ENCODE data around the gene CHD5.
A peak's percentile ranks its signal among the peaks of the same experiment; 100 is the strongest.

CHD5 gene

DNA sequence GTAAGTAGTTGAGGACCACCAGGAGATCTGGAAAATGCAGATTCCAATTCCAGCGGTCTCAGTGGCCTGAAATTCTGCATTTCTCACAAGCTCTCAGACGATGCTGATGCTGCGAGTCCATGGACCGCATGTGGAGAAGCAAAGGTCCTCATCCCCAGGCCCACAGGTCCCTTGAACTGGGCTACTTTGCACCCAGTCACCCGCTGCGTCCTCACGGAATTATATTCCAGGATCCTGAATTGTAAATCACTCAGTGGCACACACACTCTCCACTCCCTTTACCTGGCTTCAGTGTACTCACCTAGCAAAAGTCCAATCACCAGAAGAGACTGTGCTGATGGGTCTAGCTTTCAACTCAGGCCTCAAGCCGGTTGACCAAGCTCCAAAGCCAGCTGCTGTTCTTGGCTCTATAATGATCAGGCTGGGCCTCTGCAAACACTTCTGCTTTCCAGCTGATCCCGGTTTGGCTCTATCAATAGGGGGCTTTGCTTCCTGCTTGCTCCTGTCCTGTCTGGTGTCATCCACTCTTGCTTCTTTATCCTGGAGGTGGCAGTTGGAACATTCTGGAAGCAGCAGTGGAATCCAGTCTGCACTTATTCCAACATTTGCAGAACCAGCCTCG, 20.2 kb upstream of the CHD5 start:
- no peak for DNase-seq

DNA sequence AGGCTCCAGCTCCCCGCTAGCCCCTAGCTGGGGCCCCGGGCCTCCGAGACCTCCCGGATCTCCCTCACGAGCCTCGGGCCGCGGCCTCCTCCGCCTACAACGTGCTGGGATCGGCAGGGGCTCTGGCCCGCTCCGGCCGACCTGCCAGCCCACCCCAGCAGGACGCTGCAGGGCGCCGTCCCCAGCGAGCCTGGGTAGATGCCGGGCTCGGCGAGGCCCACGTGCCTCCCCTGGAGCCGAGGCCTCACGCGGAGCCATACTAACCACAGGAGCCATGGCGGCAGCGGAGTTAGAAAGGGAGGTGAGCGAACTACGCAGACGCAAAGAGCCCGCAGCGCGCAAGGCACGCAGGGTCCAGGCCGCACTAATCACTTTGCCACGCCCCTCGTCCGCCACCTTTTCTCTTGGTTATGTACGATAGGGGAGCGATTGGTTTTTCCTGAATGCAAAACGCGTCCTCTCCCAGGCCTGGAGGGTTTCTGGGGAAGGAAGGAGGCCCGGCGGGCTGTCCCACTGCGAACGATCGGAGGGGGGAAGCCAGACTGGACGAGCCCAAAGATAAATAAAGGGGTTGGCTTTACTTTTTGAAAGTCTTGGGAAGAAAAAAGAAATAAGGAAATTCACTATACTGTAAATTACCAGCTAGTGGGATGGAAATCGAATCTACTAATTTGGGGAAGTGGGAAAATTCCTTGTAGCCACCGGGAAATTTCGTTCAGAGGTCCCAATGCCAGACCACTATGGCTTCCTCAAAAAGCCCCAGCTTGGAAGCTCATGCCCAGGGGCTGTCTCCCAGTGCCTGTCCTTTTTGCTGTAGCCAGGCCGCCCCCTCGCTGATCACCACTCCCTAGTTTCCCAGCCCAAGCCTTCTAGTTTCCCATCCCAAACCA, 19.4 kb upstream of the CHD5 start, which contains the start of gene RPL22:
Gene RPL22 (minus strand): TSS at position 298 of the 890 bp plus-strand sequence. CDS start 22 bp downstream, at position 276.
- DNase-seq, result peak; percentile 97

DNA sequence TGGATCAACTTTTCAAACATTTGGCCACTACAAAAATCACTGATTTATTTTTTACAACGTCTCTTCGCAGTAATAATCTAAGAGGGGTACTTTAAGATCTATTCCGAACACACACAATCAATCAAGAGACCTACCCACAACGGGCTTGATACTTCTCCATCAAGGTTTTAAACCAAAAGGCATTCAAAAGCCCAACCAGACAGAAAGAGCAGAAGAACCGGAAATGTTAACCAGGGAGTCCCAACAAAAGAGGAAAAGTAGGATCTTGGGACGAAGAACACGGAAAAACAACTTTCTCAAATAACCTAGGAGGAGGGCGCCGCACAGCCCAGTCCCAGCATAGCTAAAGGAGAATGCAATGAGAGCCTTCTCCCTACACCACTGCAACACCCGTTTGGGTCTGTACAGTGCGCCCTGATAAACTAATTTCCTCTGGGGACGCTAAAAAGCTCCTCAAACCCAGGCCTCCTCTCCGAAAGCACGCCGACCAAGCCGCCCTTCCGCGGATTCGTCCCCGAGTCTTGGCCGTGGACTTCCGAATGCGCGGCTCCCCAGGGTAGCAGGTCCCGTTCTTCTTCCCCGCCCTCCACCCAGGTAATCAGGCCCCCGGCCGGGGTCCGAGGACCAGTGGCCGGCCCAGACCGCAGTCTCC, 18.7 kb upstream of the CHD5 start:
- peak in 1 of 2 donors; percentile 28 for DNase-seq

DNA sequence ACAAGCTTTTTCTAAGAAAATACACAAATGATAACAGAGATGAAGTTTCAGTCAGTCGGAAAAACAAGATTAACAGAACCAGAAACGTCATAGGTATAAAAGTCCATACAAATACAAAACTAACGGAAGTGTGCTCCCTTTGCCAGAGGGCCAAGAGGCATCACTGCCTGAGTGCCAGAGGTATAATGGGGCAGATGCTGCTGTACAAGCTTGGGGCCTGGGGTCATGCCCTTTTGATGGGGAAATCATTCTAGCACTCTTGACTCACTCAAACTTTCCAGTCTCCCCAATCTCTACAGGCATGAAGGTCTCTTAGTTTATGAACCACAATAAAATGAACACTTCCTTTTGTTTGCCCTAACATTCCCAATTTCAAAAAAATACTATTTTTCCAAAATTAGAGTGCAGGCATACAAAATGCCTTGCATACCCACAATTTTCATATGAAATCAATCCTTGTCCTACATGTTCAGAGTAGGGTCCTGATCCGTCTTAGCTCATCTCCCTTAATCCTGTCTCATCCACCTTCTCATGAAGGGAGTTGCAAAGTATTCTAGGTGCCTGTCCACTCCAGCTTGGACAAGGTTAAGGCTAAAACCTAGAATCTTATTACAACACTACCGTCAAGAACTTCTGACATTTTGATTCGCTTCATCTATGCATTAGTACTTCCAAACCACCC, 17.8 kb upstream of the CHD5 start:
- DNase-seq, result no peak

DNA sequence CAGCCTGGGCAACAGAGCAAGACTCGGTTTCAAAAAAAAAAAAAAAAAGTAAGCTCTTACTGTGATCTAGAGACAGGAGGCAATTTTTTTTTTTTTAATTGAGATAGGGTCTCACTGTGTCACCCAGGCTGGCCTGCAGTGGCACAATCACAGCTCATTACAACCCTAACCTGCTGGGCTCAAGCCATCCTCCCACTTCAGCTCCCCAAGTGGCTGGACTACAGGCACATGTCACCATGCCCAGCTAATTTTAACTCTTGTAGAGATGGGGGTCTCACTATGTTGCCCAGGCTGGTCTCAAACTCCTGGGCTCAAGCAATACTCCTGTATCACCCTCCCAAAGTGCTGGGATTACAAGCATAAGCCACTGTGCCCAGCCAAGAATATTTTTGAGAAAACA, 11.8 kb upstream of the CHD5 start:
- no peak for DNase-seq

DNA sequence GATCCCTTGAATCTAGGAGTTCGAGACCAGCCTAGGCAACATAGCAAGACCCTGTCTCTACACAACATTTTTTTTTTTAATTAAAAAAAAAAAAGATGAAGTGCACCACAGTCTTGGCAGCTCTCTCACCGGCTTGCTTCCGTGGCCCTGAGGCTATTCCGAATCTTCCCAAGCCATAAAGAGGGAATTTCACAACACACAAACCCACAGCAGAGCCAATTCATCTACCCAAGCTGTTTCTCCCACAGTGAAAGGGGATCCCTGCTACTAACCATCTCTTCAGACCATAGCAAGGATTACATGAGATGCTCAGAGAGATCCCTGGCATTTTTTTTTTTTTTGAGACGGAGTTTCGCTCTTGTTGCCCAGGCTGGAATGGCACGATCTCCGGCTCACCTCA, 8.3 kb upstream of the CHD5 start:
- DNase-seq, result no peak

DNA sequence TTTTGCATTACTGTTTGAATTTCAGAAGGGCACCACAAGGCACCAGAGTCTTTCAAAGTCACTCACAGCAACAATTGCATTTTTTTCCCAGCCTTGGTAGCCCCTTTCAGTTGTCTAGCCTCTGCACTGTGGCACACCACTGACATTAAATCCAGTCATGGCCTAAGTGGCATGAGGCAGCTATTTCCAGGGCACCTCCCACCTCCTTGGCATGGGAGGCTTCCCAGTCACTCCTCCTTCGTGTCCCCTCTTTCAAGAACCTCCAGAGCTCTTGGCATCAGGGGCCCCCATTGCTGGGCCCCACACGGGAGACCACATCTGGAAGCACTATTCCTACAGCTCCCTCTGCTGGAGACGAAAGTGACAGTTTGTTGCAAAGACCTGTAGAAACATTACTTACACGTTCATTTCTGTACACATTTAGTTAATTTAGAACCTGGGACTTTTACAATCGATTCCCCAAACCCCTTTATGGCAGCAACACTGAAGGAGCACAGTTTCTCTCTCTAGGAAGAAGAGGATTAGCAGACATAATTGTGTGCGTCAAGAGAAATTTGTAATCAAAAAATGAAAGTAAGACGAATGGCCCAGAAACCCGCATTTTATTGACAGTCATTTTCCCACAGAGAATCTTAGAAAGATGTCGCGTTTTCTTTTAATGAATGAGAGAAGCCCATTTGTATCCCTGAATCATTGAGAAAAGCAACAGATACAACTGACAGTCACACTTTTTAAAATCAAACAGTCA, 5.7 kb upstream of the CHD5 start:
- DNase-seq, result no peak

DNA sequence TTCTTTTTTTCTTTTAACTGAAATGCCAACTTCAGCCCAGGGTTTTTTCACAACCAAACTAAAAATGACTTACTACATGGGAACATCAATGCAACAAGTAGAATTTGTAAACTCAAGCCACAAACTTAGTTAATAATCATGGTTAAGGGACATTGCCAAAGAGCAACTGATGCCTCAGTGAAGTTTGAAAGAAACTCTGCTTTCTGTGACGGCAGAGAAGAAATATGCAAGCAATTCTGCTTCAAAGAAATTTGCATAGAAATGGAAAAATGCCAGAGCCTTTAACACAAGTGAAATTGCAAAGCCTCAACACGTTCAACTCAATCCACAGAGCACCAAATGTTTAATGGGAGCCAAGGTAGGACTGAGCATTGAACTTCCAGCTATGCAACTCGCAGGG, 5.0 kb upstream of the CHD5 start:
- no peak for DNase-seq

DNA sequence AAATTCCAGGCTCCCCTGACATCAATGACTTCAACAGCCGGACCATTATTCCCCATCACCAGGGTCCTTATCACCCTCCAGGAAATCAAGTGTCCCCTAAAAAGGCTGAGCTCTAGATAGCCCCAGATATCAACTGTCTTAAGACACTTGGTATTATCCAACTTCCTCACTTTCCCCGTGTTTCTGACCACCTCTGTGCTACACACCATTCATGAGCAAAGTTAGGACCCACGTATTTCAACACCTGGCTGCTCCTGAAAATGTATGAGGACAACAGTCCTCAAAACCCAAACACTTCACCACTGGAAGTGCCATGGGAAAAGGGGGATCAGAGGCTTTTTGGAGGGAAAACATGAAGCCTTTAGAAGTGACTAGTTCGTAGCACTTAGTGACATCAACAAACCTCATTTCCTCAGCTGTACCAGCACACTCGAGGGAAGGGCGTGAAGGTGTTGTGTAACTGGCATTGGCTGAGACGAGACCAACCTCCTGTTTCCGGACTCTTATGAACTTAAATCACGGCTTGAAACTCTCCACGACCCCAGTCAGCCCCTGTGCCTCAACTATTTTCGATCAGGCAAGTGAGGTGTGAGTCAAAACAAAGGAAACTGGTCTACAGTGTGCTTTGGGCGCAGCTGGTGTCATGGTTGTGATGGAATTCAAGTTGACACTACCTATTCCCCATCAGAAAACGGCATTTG, 4.1 kb upstream of the CHD5 start:
- DNase-seq, result no peak

DNA sequence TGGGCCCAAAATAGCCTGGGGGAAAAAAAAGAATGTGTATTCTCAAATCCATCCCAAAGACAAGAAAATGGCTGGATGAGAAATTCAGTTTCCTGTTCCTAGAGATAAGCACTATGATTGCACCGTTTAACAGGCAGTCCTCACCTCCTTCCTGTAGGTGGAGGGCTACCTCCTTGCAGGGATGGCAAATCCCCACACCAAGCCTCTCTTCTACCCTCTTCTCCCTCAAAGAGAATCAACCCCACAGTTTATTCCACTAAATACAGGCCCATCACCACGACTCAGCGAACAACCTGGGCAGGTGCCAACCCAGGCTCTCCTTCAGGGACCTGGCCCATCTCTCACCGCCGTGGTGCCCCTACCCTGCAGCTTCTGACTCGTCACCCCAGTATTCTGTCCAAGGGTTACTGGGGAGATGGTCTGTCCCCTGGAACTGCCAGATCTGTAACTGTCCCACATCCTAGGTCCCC, 3.4 kb upstream of the CHD5 start:
- DNase-seq, result no peak

DNA sequence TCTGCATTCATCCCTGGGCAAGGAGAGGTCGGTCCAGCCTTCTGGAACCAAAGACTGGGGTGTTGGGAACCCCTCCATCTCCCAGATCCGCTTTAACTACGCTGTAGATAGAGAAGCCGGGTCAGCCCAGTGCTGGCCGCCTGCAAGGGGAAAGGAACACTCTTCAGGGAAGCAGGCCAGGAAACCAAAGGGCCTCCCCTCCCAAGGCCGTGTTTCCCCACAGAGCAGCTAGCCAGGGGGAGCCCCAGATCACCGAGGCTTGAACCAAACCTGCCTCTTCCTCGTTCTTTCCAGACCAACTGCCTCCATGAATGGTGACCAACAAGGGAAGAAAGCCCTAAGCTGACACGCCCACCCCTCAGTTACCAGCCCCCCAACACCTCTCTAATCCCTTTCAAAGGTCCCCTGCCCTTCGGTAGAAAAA, 1.2 kb upstream of the CHD5 start:
- DNase-seq, result no peak

DNA sequence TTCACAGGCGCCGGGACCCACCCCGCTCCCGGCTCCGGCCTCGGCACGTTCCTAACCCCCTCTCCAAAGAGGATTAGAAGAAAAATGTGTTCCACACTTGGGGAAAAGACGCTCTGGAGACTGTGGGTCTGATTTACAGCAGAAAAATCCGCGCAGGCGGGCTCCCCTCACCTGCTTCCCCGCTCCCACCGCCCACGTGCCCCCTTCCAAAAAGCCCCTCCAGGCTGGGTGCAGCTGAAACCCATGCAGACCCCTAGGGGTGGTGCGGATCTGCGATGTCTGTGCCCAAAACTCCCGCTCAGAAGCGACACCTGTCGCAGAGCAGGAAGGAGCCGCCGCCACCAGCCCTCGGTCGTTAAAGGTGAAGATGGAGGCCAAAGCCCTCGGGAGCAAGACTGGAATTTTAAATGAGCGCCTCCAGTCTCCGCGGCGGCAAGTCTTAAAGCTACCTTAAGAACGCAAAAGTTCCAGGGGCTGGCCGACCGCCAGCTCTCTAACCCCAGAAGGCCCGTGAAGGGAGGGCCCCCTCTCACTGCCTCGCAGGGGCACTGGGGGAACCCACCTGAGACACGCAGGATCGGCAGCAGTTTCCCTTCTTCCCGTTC, 688 bp upstream of the CHD5 start:
- no peak for DNase-seq

DNA sequence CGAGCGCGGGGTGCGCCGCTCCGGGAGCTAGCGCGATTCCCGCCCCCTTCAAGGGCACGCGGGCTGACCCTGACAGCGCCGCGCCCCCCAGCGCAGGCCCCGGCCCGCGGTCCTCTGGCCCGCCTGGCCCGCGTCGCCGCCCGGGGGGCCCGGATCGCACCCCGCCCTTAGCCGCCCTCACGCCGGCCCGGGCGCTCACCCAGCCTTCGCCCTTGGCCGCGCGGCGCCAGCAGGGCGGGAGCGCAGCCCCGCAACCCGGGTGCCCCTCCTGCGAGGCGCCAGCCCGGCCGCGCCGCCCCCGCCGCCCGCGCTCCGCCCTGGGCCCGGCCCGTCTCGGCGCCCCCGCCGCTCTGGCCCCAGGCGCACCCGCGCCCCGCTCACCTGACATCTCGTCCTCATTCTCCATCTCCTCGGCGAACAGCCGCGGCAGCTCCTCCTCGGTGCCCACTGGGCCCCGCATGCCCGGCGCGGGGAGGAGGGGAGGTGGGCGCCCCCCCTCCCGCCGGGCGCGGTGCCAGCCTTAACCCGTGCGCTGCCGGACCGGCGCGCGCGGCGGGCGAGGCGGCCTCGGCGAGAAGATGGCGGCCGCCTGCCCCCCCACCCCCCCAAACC, 451 bp downstream of the CHD5 start:
- DNase-seq, result no peak

DNA sequence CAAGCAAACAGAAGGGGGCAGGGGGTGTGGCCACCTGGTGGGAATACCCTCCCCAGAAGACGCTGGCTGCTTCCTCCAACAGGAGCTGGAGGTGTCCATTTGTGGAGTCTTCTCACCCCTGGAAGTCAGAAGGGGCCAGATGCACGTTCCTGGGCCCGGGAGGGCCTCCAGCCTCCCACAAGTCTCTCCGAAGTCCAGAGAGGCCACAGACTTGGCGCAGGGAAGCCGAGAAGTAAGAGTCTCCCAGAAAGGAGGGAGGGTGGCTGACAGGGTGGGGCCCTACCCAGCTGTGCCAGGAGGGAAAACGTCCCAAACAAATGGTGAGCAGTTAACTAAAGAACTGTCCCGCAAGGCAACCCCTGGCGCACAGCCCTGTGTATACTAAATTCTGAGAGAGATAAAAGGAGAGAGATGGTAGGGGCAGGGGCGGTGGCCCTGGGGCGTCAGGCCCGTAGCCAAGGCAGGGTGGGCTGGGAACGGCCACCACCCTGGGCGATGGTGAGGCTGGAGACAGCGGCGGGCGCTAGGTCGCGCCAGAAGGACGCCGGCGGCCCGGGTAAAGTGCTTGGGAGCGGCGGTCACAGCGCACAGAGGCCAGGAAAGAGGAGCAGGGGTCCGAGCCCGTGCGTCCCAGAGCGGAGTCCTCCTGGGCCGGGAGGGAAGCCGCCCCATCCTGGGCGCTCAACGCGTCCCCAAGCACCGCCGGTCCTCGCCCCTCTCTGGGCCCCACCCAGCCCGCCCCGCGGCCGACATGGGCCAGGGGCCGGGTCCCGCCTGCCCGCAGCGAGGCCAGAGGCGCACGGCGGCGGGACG, 1.2 kb downstream of the CHD5 start:
- DNase-seq, result no peak

DNA sequence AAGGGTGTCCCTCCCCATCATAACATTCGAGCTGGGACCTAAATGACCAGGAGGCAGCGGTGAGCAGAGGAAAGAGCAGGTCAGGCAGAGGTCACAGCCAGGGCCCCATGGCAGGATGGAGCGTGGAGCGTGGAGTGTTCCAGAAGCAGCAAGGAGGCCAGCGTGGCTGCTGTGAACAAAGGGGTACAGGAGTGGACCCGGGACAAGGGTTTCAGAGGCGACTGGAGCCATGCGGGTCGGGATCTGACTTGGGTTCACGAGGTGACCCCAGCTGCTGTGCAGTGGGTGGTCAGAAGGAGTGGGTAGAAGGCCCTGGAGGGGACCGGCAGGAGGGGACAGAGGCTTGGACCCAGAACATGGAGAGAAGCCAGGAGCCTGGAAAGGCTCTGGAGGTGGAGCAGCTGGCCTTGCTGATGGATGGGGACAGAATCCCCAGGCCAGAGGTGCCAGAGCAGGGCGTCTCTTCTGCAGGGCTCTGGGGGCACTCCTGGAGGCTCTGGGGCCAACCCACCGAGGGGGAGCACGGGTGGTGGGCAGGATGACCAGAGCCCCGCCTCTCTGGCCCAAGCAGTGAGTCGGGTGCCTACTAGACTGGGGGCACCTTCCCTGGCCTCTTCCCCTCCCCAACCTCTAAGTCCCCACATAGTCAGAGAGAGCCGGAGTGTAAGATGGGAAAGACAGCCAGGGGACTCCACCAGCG, 2.3 kb downstream of the CHD5 start:
- DNase-seq, result no peak

DNA sequence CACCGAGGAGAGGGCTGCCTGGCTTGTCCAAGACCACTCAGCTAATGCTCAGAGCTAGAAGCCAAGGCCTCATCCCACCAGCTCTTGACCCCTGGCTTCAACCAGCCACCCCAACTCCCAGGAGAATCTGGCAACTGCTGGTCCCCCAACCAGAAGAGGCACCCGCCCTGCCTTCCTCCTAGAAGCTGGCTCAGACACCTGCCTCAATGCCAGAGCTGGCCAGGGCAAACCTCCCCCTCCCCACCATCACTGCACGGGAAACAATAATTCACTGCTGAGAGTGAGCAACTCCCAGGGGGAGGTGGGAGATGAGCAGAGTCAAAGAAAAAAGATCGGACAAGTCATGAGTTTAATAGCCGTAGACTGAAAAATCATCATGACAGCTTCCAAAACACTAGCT, 3.3 kb downstream of the CHD5 start:
- DNase-seq, result no peak

DNA sequence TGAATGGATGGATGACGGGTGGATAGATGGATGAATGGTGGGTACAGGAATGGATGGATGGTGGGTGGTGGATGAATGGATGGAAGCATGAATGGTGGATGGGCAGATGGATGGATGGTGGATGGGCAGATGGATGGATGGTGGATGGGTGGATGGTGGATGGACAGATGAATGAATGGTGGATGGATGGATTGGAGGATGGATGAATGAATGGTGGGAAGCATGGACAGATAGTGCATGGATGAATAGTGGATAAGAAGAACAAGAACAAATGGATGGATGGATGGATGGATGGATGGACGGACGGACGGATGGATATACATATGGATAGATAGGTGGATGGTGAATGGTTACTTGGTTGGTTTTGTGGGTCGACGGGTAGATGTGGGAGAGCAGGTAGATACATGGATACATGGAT, 4.7 kb downstream of the CHD5 start:
- DNase-seq, result no peak

DNA sequence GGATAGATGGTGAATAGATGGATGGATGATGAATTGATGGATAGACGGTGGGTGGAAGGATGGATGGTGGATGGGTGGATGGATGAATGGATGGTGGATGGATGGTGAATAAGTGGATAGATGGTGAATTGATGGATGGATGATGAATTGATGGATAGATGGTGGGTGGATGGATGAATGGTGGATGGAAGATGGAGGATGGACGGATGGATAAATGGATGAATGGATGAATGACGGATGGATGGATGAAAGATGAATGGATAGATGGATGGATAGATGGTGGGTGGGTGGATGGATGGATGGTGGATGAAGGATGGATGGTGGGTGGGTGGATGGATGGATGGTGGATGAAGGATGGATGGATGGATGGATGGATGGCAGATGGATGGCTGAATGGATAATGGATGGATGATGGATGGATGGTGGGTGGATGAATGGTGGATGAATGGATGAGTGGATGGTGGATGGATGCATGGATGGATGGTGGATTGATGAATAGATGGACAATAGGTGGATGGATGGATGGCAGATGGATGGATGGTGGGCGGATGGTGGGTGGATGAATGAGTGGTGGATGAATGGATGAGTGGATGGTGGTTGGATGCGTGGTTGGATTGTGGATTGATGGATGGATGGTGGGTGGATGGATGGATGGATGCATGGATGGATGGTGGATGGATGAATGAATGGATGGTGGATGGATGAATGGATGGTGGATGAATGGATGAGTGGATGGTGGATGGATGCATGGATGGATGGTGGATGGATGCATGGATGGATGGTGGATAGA, 5.3 kb downstream of the CHD5 start:
- DNase-seq, result no peak

All from activated CD4-positive, alpha-beta T cell treated with anti-CD3 and anti-CD28 coated beads for 4 hours (primary cell).